Caki2 (cell line): ENCODE data around the gene DOCK2. TPM values are rescaled to one million over a fixed set of nuclear protein-coding genes. Genes with fewer than 3 reads are reported as not detected.
"Not testable (repeated sequence)": the region's sequence is repeated elsewhere in the genome, so short reads cannot be mapped to it uniquely, and the experiment has no call there.

ENCODE experiments used
- DNase-seq: peaks from one replicate; pipeline ENCODE4 v3.0.0-alpha.2; 2015; ENCODE audit warnings: low read depth
- in situ Hi-C: cut with HindIII; loops from 2 replicates; pipeline ENCODE4 v1.10.0; 2016; ENCODE audit warnings: low sequenced_read_pairs, low pct_unique_long_range_greater_than_20kb, mixed read lengths
- total RNA-seq: library from RNA; depleted of rRNA; stranded (reverse); fragments of >200 nt; shearing (Covaris generic); gene quantifications from 2 replicates; pipeline ENCODE4 v1.2.3, GENCODE V29; 2014; ENCODE audit warnings: low replicate concordance

Gene DOCK2
- total RNA-seq, 1 experiment from 2014 or later: 40.4 TPM

GRCh38 chr5:169921949-169922348 lies 284.9 kb downstream of the DOCK2 start:
- in situ Hi-C loops: no loop called here
- DNase-seq: no peak

- in situ Hi-C loops: no loop called here
- no peak for DNase-seq
Observed at GRCh38 chr5:169922474-169922873, 285.4 kb downstream of the DOCK2 start.

GRCh38 chr5:169923988-169924387 lies 286.9 kb downstream of the DOCK2 start:
- in situ Hi-C loops: no loop called here
- no peak for DNase-seq

DNA sequence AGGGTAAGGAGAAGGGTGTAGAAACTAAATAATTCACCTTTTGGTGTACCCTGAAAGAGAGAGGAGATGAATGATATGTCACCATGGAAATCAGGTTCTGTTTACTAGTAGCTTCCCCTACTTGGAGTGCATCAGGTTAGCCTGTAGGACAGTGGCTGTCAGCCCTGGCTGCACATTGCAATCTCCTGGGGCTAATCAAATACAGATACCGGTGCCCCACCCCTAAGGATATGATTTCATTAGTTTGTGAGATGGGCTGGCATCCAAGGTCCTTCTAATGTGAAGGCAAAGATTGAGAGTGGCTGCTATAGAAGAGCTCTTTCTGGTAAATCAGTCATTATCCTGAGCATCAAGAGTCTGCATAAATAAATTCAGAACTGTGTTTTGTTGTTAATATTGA lies 296.1 kb downstream of the DOCK2 start:
- in situ Hi-C loops: no loop called here
- DNase-seq: no peak

DNA sequence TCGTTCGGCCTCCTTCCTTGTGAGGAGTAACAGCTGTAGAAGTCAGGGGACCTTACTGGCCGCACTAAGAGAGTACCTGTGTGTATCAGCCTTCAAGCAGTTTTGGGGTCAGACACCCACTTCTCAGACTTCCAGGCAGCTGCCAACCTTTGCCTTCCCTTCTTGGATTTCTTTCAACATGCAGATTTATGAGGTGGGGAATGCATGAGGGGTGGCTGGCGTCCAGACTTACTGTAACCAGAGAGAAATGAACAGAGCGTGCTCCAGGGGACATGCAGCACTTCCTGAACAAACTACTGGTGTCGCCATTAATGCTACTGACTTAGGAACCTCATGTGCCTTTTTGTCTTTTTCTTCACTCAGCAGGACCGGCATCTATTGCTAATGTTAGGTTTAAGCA lies 296.5 kb downstream of the DOCK2 start:
- no peak for DNase-seq
- in situ Hi-C loops: no loop called here

GRCh38 chr5:169934990-169935389 lies 297.9 kb downstream of the DOCK2 start:
- in situ Hi-C loops: no loop called here
- DNase-seq: no peak

DNA sequence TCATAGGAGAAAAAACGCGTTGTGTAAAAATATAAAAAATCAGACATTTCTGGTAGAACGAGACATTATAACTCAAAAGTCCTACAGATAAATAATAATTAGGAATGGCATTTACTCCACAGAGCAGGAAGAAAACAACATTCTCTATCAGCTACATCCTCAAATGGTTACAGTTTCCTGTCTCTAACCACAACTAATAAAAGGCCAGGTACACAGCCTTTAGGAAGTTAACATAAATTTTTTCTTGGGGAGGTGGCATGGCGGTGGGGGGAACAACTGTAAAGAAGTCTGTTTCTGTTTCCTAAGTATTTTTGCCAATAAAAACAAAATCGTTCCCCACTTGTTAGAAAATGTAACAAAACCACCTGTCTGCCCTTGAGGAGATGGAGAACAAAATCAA lies 298.7 kb downstream of the DOCK2 start:
- DNase-seq: no peak
- in situ Hi-C loops: no loop called here

DNA sequence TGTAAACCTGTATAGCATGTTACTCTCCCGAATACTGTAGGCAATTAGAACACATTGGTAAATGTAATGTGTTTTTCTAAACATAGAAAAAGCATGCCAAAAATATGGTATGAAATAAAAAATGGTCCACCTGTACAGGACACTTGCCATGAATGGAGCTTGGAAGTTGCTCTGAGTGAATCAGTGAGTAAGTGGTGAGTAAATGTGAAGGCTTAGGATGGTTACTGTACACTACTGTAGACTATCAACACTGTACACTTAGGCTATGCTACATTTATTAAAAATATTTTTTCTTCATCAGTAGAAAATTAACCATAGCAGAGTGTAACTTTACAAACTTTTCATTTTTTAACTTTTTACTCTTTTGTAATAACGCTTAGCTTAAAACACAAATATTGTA lies 301.4 kb downstream of the DOCK2 start:
- in situ Hi-C loops: no loop called here
- no peak for DNase-seq

DNA sequence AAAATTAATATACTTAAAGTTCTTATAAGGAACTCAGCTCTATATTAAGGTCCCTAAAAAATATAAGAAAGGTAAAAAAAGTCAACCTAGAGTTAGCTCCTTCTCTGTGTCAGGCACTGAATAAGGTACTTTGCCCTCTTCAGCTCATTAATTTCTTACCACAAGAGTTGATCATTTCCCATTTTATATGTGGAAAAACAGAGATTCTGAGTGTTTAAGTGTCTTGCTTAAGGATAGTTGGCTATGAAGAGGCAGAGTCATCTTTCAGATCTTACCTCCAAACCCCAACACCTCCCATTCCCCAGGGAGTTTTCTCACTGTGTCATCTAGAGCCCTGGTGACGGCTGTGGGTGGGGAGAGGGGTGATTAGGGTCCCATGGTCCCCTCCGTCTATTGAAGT lies 302.7 kb downstream of the DOCK2 start:
- DNase-seq: peak; percentile 65

DNA sequence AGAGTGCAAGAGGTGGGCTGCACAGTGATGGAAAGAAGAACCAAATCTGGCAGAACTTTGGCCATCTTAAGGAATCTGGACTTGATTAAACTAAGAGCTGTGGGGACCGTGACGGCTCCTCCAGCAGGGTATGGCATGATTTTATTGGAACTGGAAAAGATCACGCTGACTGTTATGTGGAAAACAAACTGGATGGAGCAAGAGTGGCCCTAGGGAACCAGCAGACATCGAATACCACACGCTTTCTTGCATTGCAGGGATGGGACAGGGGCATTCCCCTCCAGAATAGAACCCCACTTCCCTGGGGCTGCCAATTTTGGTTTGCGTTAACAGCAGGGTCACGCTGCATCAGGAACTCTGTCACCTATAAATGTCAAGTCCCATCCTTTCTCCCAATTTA lies 304.5 kb downstream of the DOCK2 start:
- DNase-seq: no peak
- in situ Hi-C loops: no loop called here

More for the DNA sequence above, 302.7 kb downstream of the DOCK2 start:
- in situ Hi-C loops: no loop called here

- no peak for DNase-seq
- in situ Hi-C loops: no loop called here
Observed at GRCh38 chr5:169942181-169942580, 305.1 kb downstream of the DOCK2 start.

DNA sequence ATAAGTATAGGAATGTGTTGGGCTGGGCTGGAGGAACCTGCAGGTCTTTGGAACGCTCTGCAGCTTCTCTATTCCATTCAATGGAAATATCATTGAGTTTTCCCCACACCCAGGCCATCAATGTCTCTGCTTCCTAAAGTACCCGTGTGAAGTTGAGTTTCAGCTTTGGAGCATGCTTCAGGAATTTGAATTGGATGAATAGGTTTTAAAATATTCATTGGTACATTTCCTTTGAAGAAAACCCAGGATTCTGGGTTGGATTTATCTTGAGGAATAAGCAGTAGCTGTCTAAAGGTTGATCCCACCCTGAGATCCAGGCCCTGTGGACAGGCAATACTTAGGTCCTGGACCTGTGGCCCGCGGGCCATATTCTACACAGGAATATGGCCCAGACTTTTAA lies 306.0 kb downstream of the DOCK2 start:
- no peak for DNase-seq
- in situ Hi-C loops: no loop called here

- in situ Hi-C loops: no loop called here
- no peak for DNase-seq
Observed at GRCh38 chr5:169944115-169944514, 307.0 kb downstream of the DOCK2 start.

DNA sequence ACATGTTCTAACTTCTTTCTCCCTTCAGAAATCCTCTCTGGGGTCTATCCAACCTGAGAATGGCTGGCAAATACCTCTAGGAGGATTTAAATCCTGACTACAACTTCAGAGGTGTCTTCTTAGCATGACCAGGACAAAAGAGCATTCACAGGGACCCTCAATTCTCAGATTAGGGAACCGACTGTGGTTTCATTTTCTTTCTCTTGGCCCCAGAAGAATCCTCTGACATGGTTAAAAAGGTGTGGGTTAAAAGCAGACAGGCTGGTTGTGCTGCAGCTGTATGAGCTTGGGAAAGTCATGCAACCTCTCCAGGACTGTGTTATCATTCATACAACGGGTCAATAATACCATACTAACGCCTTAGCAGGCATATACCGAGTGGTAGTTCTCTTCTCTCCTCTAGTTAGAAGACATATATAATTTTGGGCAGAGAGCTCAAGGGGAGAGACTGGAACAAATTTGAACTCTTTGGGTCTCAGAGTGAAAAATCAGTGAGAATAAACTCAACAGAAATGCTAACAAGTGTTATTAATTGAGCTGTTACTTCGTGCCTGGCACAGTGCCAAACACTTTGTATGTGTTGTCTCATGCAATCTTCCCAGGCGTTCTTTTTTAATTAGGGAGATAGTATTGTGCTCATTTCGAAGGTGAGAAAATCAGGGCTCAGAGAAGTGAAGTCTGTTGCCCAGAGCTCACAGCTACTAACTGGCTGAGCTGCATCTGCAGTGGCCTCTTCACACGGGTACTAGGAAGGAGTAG lies 308.0 kb downstream of the DOCK2 start:
- in situ Hi-C loops: no loop called here
- DNase-seq: no peak

DNA sequence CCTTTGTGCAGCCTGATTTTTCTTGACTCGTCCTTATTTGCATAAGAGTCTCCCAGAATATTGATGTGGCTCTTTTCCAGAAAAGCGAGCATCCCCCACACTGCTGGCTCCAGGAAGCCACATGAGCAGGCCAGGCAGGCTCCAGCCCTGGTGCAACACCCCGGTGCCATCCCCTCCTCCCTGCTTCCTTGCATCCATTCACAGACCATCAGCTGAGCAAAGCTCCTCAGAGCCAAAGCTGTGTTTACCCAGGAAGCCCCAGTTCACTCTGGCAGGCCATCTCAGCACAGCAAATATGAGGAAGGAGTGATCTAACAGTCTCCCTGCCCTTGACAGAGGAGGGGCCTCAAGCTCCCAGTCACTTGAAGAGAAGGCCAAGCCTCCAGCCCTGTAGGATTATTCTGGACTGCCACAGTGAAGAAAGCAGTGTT lies 308.8 kb downstream of the DOCK2 start:
- DNase-seq: peak; percentile 60
- in situ Hi-C loops: no loop called here

GRCh38 chr5:169946743-169947295 lies 309.7 kb downstream of the DOCK2 start:
- DNase-seq: no peak
- in situ Hi-C loops: no loop called here

GRCh38 chr5:169950333-169950732 lies 313.3 kb downstream of the DOCK2 start:
- in situ Hi-C loops: no loop called here
- DNase-seq: no peak

DNA sequence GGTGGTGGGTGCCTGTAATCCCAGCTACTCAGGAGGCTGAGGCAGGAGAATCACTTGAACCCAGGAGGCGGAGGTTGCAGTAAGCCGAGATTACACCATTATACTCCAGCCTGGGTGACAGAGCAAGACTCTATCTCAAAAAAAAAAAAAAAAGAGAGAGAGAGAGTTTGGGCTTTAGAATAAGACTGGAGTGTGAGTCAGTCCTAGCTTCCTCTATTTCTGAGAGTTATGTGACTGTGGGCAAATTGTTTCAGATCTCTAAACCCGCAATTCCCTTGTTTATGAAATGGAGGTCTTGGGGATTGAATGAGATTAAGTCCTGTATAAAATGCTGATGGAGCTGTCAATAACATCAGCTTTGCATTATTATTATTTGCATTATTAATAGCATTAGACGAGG lies 316.1 kb downstream of the DOCK2 start:
- in situ Hi-C loops, DNase-seq: not testable (repeated sequence)

- DNase-seq: no peak
- in situ Hi-C loops: no loop called here
Observed at GRCh38 chr5:169954786-169955185, 317.7 kb downstream of the DOCK2 start.

- no peak for DNase-seq
- in situ Hi-C loops: no loop called here
Observed at GRCh38 chr5:169956126-169956525, 319.1 kb downstream of the DOCK2 start.
